ENCODE results near the gene ZBTB47. TPM values are rescaled to one million over a fixed set of nuclear protein-coding genes. Genes with fewer than 3 reads are reported as not detected.

ZBTB47 gene
- total RNA-seq, 4 donors from 2014 or later, result 10.0 to 44.1 (median 19.7) TPM

GRCh38 chr3:42668793-42669217 is 15.3 kb downstream of the ZBTB47 start:
- peaks cover 0 to 17% (median 3%) of the 10 kb centered on the region in 4 donors for H3K4me1 ChIP-seq
- H3K9me3 ChIP-seq, result no peaks in the 10 kb centered on the region
- no peak overlapping the region for H3K4me3 ChIP-seq
- no peaks in the 10 kb centered on the region for H3K27me3 ChIP-seq
- no peaks in the 10 kb centered on the region for H3K36me3 ChIP-seq
- in situ Hi-C loops (cut with MboI; ENCODE audit: low pct_ligation_motif_present in 1 of 4, low pct_unique_long_range_greater_than_20kb in 1 of 4, low sequenced_read_pairs in 3 of 4) (no loop called here), intact Hi-C loops (cut with DNase I; ENCODE audit: low total_unique reads) (no loop called here)
- no peak for TF ChIP-seq EP300 (IDR thresholded peaks at IDR 0.05; ENCODE audit: low read depth)
- TF ChIP-seq POLR2AphosphoS5 (IDR thresholded peaks at IDR 0.05), result no peak
- TF ChIP-seq CTCF (IDR thresholded peaks at IDR 0.05), result no peak
- TF ChIP-seq POLR2A (IDR thresholded peaks at IDR 0.05), result no peak
- no peak for DNase-seq
- H3K27ac ChIP-seq, result no peak overlapping the region
- WGBS, 2 donors (ENCODE audit: low coverage in 1 of 2), result 67% methylated on average over 4 of the region's 4 CpGs; no CpG with 5 or more reads in 1 of the 2 donors

- no peak overlapping the region for H3K27ac ChIP-seq
- 64 to 70% methylated on average over 2 to 7 of the region's 7 CpGs for WGBS, 2 donors (ENCODE audit: low coverage in 1 of 2)
- intact Hi-C loops (cut with DNase I; ENCODE audit: low total_unique reads) (no loop called here), in situ Hi-C loops (cut with MboI; ENCODE audit: low pct_ligation_motif_present in 1 of 4, low pct_unique_long_range_greater_than_20kb in 1 of 4, low sequenced_read_pairs in 3 of 4) (no loop called here)
- H3K4me3 ChIP-seq, result no peak overlapping the region
- DNase-seq, result no peak
- H3K36me3 ChIP-seq, result no peaks in the 10 kb centered on the region
- H3K4me1 ChIP-seq, result peaks cover 0 to 17% (median 3%) of the 10 kb centered on the region in 4 donors
- H3K27me3 ChIP-seq, result no peaks in the 10 kb centered on the region
- TF ChIP-seq CTCF (IDR thresholded peaks at IDR 0.05) (no peak), EP300 (IDR thresholded peaks at IDR 0.05; ENCODE audit: low read depth) (no peak), POLR2A (IDR thresholded peaks at IDR 0.05) (no peak), POLR2AphosphoS5 (IDR thresholded peaks at IDR 0.05) (no peak)
- H3K9me3 ChIP-seq, result no peaks in the 10 kb centered on the region
Observed at GRCh38 chr3:42670051-42670576, 16.6 kb downstream of the ZBTB47 start.

GRCh38 chr3:42670670-42671069 is 17.2 kb downstream of the ZBTB47 start:
- TF ChIP-seq POLR2A (IDR thresholded peaks at IDR 0.05) (no peak), CTCF (IDR thresholded peaks at IDR 0.05) (no peak), EP300 (IDR thresholded peaks at IDR 0.05; ENCODE audit: low read depth) (no peak)
- Histone ChIP-seq H3K36me3 (no peaks in the 10 kb centered on the region), H3K4me1 (peaks cover 0 to 17% (median 3%) of the 10 kb centered on the region in 4 donors), H3K4me3 (no peak overlapping the region), H3K27ac (no peak overlapping the region), H3K9me3 (no peaks in the 10 kb centered on the region), H3K27me3 (no peaks in the 10 kb centered on the region)
- no peak for DNase-seq
- intact Hi-C loops (cut with DNase I; ENCODE audit: low total_unique reads), result no loop called here
- in situ Hi-C loops (cut with MboI; ENCODE audit: low pct_ligation_motif_present in 1 of 4, low pct_unique_long_range_greater_than_20kb in 1 of 4, low sequenced_read_pairs in 3 of 4), result no loop called here
- WGBS, 2 donors (ENCODE audit: low coverage in 1 of 2), result 100% methylated on average over 1 of the region's 1 CpG; no CpG with 5 or more reads in 1 of the 2 donors

- peaks cover 0 to 6% (median 0%) of the 10 kb centered on the region in 4 donors for H3K4me1 ChIP-seq
- in situ Hi-C loops (cut with MboI; ENCODE audit: low pct_ligation_motif_present in 1 of 4, low pct_unique_long_range_greater_than_20kb in 1 of 4, low sequenced_read_pairs in 3 of 4) (no loop called here), intact Hi-C loops (cut with DNase I; ENCODE audit: low total_unique reads) (no loop called here)
- TF ChIP-seq CTCF (IDR thresholded peaks at IDR 0.05) (no peak), EP300 (IDR thresholded peaks at IDR 0.05; ENCODE audit: low read depth) (no peak), POLR2AphosphoS5 (IDR thresholded peaks at IDR 0.05) (no peak), POLR2A (IDR thresholded peaks at IDR 0.05) (no peak)
- H3K36me3 ChIP-seq, result no peaks in the 10 kb centered on the region
- H3K4me3 ChIP-seq, result no peak overlapping the region
- no peaks in the 10 kb centered on the region for H3K27me3 ChIP-seq
- no peak overlapping the region for H3K27ac ChIP-seq
- DNase-seq, result no peak
- WGBS, 2 donors (ENCODE audit: low coverage in 1 of 2), result 25 to 38% methylated on average over 1 of the region's 1 CpG
- H3K9me3 ChIP-seq, result peaks cover 0 to 3% of the 10 kb centered on the region in 2 donors
Observed at GRCh38 chr3:42672515-42672914, 19.0 kb downstream of the ZBTB47 start.
